GM18498 (cell line): ENCODE measurements around the gene DDX47.

Experiments
- ATAC-seq: cut with Tn5 transposase; IDR thresholded peaks from one replicate; pipeline ENCODE4 v1.9.1; 2021; ENCODE audit warnings: mild to moderate bottlenecking, moderate library complexity; ENCODE audit not compliant: unreplicated experiment

The DDX47 gene

DNA sequence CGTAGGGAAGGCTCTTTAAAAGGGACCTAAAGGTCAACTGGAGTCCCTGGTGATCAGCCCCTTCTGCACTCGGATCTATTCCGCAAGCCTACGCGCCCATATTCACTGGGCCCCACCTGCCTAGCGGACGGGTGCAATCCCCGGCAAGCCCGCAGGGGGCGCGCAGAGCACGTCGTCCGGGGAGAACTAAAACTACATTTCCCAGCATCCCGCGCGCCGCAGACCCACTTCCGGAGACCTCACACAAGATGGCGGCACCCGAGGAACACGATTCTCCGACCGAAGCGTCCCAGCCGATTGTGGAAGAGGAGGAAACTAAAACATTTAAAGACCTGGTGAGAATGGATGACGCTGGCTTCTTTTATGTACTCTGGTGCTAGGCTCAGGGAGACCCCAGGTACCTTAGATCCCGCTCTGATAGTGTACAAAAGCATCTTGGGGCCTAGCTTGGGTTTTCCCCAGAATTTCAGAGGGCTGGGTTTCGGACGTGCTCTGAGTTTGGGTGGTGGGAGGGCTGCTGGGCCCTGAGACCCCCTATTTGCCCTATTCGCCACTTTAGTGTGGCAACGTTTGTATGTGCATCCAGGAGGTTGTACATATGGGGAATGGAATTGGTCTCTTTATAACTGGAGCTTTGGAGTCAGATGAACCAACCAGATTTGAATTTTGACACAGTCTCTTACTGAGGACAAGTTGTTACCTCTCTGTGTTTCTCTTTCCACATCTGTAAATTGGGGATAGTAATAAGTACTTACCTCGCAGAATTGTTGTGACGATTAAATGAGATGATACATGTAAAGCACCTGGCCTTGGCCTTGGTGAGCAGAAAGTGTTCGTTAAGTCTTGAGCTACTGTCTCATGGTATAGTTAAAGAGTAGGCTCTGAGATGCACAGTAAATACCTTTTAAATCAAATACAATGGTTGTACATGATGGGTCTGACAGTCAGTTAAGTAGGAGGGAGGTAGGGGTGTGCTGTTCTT is at the start of gene DDX47:
TSS of gene DDX47 (plus strand) at position 227 of the 982 bp plus-strand sequence. CDS start at position 249, 22 bp downstream.
- peak; percentile 82 for ATAC-seq

GRCh38 chr12:12764824-12765223 is 48.3 kb upstream of the DDX47 start:
- ATAC-seq: no peak

- ATAC-seq: no peak
Measured at GRCh38 chr12:12770262-12770661, 42.9 kb upstream of the DDX47 start.

GRCh38 chr12:12774791-12775190 is 38.4 kb upstream of the DDX47 start:
- ATAC-seq: no peak

DNA sequence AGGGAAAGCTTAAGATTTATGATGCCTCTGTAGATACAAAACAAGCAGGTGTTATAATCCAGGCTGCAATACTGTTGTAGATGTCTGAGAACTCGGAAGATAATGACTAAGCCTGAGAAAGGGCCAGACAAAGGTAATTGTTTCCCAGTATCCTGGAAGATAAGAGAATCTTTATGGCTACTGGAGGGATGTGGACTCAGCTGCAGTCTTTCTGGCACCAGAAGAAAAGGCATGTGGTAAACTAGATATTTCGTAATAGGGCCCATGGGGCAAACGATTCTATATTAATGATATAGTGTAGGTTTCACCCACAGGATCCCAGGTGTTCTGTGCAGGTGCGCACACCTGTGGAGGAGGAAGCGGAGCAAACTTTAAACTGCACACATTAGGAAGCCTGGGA is 36.9 kb upstream of the DDX47 start:
- no peak for ATAC-seq

GRCh38 chr12:12777092-12777491 is 36.1 kb upstream of the DDX47 start:
- no peak for ATAC-seq

DNA sequence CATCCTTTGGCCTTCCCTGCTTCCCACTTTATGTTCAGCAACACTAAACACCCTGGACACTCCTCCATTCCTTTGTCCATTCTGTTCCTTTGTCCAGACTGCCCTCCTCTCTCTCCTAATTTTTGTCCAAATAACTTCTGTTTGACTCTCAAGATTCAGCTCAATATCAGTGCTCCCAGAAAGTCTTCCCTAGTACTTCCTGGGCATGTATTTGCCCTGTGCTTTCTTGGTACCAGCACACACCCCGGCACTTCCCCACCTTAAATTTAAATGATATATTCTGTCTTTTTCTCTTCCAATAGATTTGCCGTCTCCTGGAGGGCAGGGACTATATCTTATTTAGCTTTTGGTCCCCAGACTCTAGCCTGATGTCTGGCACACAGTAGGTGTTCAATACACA is 34.1 kb upstream of the DDX47 start:
- ATAC-seq: no peak

- ATAC-seq: no peak
Measured at GRCh38 chr12:12779529-12779928, 33.6 kb upstream of the DDX47 start.

DNA sequence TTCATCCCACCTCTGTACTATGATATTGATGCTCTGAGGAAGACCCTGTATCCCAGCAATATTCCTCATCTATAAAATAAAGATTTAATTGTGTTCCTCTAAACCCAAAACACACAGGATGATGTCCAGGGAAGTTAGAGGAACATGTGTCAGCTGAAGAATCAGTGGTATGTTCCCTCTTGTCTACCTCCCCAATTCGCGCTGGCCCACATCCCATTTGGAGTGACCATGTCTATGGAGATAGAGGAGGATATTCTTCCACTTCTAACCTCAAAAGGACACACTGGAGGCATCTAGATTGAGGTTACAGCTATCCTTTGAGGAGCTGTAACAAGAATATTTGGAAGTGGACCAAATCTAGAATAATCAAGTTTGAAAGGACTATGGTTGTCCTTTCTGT is 29.0 kb upstream of the DDX47 start:
- ATAC-seq: no peak

GRCh38 chr12:12784911-12785814 is 28.0 kb upstream of the DDX47 start, which contains the start of gene APOLD1:
TSS of gene APOLD1 (plus strand) at chr12:12785659. CDS start at chr12:12785692, 33 bp downstream.
- ATAC-seq: no peak

- peak; percentile 21 for ATAC-seq
Measured at GRCh38 chr12:12786351-12786705, 26.8 kb upstream of the DDX47 start.

GRCh38 chr12:12786706-12787601 is 26.2 kb upstream of the DDX47 start:
- peak; percentile 91 for ATAC-seq

GRCh38 chr12:12788131-12788530 is 25.0 kb upstream of the DDX47 start:
- no peak for ATAC-seq

DNA sequence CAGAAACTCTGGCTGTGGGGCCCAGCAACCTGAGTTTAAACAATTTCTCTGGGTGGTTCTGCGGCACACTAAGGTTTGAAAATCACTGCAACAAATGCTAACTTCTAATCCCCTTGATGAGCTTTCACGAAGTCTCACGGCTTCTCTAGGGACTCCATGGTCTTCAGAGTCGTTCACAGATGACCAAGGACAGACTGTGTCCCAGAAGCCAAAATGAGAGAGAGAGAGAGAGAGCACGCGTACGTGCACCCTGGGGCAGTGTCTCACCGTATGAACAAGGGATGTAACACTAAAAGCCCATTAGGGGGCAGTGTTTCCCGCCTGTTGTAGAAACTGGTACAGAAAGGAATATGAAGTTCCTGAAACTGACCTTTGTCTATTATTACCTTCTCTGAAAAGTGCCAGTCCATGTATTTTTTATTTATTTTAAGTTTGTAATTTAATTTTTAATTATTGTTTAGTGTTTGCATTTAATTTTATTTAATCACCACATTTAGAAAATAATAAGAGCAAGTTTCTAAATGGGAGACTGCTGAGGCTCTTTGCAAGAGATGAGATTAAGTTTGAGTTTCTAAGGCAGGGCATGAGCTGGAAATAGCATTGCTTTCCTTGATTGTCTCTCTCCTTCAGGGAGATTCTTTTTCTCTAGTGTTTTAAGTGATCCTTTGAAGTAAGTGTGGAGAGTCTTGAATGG is 24.3 kb upstream of the DDX47 start:
- peak; percentile 62 for ATAC-seq

DNA sequence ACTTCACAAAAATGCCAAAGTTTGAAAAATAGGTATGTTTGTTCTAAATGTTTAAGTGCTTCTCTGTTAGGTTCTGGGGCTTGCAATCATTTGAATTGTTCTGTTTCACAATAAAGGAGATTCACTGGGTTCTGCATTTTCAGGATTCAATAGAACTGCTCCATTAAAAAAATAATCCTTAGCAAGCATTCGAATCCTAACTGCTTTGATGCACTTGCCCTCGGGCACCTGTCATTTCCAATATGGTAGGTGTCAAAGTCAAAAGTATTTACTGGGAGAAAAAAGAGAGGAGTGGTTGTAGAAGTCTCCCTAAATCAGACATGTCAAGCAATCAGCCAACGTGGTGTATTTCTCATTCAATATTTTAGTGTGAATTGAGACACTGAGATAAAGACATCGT is 22.2 kb upstream of the DDX47 start:
- ATAC-seq: no peak

DNA sequence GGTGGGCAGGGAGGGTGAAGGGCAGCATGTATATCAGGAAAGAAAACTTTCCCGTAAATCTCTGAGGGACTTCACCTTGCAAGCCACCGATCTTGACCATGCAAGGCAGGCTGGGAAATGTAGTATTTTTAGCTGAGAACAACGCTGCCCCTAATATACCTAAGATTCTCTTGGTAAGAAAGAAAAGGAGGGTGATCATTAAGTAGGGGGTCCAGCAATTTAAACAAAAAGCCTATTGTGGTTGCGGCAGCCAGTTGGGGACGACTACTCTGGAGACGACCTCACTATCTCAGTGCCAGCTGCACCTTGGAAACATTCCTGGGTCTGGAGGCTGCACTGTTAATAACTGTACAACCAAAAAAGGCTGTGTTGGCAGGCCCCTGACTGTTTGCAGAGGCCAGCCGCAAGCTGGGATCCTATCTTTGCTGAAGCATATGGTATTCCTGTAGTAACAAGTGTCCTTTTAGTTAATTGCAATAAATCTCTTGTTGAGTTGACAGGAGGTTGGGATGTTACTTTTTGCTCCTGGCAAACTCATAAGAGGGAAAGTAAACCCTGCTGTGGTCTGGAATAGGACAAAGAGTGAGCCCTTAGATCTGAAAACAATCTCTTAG is 21.3 kb upstream of the DDX47 start:
- no peak for ATAC-seq

GRCh38 chr12:12792421-12792820 is 20.7 kb upstream of the DDX47 start:
- no peak for ATAC-seq

DNA sequence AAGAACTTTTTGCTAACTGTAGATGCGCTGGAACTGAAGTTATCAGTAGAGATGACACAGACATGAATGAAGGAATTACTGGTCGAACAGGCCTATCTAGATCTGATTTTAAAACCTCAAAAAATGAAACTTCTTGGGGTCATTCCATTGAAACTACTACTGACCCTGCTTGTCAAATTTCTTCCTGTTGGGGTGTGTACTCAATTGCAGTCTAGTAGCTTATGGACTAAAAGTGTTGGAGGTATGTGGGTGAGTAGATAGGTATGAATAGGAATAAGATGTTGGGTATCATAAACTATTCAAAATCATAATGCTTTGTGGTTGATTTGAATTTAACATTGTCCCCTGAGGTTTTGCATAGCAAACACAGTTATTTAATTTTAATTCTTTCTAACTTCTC is 18.5 kb upstream of the DDX47 start:
- ATAC-seq: no peak

DNA sequence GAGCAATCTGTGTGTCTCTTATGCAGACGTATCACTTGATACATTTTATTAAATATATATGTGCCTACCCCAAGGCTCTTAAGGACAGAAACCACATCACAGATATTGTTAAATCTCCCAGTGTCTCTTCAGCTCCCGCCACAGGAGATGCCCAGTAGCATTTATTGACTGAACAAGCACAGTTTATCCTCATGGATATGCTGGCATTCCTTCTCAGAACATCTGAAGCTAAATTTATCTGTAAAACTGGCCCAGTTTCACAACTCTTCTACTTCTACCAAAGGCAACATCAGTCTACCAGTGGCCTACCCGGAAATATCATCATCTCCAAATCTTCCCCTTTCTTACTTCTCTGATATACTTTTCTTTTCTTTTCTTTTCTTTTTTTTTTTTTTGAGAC is 17.0 kb upstream of the DDX47 start:
- ATAC-seq: no peak
